CD4-positive, alpha-beta T cell treated with Interleukin-15 for 4 hours (primary cell): ENCODE measurements around the gene CHST3.
"Not testable (repeated sequence)": the region's sequence is repeated elsewhere in the genome, so short reads cannot be mapped to it uniquely, and the experiment has no call there.

Source experiments
- DNase-seq: peaks from one replicate; pipeline ENCODE4 v3.0.0-alpha.2; 2020; ENCODE audit warnings: low spot score

Gene CHST3

DNA sequence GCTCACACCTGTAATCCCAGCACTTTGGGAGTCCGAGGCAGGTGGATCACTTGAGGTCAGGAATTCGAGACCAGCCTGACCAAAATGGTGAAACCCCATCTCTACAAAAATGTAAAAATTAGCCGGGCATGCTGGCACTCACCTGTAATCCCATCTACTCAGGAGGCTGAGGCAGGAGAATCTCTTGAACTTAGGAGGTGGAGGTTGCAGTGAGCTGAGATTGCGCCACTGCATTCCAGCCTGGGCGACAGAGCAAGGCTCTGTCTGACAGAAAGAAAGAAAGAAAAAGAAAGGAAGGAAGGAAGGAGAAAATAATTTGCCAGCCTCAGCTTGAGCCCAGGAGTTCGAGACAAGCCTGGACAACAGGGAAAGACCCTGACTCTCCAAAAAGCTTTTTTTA is 24.7 kb downstream of the CHST3 start:
- not testable (repeated sequence) for DNase-seq

DNA sequence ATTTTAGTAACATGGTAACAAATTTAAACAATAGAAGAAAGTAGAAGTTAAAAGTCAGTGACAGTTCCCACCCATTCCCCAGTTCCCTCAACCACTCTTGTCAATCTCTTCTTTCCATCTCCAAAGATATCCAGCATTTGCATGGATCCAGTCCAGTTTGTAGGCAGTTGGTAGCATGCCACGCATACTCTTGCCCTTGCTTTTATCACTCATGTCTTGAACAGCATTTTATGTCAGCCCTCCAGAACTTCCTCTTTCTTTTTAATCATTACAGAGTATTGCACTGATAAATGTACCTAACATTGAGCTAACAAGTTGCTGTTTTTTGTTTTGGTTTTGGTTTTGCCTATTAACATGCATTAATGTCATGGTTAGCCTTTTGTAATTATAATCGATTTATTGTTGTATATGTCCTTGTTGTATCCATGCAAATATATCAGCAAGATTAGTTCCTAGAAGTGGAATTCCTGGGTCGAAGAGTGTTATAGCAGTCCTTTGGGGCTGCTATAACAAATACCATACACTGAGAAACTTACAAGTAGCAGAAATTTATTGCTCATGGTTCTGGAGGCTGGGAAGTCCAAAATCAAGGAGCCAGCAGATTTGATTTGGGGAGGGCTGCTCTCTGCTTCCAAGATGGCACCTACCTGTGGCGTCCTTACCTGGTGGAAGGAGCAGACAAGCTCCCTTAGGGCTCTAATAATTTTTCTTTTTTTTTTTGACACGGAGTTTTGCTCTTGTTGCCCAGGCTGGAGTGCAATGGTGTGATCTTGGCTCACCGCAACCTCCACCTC is 25.7 kb downstream of the CHST3 start:
- DNase-seq = no peak

DNA sequence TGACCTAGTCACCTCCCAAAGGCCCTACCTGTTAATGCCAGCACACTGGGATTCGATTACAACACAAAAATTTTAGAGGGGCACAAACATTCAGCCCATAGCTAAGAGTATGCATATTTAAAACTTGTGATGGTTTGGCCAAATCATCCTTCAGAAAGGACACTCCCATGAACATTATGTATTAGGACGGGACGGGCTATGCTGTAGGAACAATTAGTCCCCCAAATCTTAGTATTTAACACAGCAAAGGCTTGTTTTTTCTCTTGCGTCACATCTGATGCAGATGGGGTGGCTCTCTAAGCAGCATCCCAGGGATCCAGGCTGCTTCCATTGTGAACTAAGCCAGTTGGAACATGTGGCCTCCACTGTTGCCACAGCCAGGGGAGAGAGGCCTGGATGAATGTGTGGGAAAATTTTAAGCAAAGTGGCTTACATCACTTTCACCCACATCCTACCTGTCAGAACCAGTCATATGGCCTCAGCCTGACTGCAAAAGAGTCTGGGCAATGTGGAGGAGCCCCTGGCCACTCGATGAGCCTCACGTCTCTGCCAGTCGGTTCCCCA is 26.6 kb downstream of the CHST3 start:
- DNase-seq = no peak

DNA sequence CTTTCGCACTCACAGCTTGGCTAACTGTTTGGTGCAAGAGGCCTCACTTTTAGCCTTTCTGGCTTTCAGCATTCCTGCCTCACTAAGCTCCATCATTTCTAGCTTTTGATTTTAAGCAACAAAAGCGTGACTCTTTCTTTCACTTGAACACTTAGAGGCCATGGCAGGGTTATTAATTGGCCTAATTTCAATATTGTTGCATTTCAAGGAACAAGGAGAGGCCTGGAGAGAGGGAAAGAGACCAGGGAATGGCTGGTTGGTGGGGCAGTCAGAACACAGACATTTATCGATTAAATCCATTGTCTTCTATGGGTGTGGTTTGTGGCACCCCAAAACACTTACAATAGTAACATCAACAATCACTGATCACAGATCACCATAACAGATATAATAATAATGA is 31.3 kb downstream of the CHST3 start:
- DNase-seq = no peak

DNA sequence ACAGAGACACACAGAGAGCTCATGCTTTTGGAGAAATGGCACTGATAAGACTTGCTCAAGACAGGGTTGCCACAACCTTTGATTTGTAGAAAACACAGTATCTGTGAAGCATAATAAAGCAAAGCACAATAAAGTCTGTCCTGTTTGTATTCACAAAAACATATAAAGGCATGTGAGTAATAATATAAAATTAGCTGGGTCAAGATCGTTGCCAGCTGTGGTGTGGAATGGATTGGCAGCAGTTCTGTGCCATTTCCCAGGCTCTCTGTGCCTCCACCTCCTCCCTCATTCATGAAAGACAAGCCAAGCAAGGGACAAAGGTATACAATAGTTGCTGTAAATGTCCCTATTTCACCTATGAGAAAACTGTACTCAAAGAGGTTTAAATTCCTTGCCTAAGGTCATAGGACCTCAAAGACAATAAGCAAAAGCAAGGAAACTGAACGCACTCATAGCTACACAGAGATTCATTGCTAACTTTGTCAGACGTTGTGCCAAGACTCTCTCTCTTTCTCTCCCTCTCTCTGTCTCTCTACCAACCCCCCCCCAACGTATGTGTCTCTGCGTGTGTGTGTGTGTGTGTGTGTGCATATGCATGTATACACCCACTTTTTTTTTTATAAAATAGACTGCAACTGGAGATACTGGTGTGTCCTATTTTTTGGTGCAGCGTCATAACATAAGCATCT is 31.8 kb downstream of the CHST3 start:
- no peak for DNase-seq

DNA sequence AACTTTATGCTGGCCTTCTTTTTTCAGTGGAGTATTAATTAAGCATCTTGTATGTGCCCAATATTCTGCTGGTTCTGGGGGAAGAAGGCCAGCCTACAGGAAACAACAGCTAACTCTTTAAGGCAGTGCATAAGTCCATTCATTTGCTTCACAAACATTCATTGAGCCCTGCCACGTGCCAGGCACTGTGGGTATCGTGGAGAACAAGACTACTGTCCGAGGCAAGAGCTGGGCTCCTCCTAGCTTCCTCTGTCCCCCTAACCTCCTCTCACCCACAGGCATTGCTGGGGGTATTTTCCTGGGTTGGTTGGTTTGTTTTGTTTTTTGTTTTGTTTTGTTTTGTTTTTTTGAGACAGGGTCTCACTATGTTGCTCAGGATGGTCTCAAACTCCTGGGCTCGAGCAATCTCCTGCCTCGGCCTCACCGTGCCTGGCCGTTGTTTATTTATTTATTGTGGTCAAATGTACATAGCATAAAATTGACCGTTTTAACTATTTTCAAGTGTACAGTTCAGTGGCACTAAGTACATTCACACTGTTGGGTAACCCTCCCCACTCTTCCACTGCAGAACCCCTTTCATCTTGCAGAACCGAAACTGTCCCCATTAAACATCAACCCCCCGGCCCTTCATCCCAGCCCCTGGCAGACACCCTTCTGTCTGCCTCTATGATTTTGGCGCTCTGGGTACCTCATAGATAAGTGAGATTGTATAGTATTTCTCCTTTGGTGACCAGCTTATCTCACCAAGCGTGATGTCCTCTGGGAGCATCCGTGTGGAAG is 32.6 kb downstream of the CHST3 start:
- DNase-seq = no peak

DNA sequence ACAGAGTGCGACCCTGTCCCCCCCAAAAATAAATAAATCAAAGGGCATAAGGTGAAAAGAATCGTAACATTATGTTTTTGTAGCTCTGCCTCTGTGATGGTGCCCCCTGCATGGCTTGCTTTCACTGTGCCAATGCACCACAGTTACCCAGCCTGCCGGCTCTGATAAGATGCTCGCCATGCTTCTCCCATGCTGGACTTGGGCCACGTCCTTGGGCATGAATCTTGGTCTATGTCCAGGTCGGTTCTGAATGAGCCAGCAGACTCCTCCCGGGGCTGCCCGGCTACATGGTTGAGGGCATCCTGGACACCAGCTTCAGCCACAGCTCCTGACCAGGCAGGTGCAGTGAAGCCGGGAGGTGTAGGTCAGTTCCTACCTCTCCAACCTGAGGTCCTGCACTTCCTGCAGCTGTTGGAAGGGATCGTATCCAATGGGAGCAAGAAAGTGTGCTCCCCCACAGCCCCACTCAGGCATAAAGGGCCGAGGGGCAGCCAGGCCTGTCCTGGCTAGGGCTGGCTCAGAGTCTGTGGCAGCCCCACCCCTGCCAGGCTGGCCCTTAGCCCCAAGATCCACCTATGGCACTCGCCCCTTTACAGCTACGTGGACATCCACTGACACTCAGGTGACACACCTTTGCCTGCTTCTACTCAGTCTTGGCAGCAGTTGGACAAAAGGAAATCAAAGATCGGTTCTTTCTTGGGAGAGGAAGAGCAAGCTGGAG is 34.1 kb downstream of the CHST3 start:
- DNase-seq = no peak

DNA sequence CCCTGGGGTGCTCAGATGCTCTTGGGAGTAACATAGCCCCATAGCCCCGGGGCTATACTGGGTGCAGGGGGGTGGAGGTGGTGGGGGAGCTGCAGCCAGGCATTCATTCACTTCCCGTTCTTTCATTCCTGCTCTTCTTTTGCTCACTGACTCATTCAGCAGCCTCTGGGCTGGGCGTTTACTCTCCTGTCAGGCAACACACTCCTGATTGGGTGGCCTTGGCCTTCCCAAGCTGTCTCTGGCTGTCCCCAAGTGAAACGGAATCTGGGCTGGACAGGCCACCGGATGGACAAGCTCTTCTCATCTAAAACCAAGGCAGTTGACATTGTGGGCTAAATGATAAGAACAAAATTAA is 34.6 kb downstream of the CHST3 start:
- DNase-seq = no peak

DNA sequence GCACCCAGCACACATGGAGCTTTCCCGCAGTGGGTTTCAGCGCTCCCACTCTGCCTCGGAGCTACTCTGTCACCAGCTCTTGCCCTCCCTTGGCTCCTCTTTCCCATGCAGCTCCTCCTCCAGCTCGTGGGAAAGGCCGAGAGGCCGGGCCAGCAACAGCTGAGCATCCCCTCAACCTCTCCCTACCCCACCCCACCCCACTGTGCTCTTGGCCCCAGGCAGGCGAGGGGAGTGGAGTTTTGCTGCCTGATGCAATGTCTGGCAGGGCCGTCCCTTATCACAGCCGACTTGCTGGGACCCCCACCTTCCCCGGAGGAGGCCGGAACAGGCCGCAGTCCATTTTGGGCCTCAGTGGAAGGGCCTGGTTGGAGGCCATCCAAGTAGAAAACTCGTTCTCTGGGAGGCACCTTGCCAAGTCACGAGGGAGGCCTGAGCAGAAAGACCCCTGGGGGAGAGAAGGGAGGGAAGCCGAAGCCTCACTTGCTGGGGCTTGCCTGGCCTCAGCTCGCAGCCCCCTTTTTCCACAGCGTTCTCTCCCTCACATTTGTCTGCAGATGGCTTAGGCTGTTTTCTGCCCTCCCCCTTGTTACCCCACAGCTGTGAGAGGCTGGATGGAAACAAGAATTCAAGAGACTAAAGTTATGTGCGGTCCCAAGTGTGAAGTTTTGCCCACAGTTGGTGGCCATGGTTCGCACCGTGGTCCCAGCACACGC is 35.3 kb downstream of the CHST3 start:
- no peak for DNase-seq

DNA sequence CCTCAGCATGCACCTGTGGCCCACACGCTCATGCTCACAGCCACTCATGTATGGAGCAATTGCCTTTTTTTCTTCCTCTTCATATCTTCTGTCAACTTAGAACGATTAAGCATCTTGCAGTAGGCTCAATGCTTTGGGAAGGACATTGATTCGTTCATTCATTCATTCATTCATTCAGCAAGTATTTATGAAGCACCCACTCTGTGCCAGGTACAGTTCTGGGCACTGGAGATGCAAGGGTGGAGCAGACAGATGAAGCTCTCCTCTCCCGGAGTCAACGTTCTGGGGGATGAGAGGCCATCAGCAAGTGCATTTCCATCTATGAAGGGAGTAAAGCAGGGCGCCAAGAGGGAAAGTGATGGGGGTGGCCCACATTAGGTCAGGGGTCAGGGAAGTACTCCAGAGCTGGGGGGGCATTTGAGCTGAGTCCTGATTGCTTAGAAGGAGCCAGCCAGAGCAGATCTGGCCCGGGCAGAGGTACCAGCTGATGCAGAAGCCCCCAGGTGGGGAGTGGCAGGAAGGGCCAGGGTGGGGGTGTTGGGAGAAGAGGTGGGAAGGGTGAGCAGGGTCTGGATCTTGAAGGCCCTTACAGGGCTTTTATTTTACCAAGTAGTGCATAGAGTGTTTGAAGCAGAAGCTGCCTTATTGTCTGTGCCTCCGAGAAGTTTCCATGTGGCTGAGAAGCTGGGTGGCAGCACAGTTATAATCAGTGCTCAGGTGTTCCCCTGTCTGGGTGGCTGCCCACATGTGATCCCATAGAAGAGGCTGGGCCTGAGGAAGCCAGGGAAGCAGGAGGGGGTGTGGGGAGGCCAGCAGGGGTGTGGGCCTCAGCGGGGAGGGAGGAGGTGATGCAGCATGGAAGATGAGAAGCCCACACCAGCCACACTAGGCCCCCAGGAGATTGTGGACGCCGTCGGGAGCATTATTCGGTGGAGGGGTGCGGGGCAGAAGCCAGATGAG is 36.2 kb downstream of the CHST3 start:
- no peak for DNase-seq

DNA sequence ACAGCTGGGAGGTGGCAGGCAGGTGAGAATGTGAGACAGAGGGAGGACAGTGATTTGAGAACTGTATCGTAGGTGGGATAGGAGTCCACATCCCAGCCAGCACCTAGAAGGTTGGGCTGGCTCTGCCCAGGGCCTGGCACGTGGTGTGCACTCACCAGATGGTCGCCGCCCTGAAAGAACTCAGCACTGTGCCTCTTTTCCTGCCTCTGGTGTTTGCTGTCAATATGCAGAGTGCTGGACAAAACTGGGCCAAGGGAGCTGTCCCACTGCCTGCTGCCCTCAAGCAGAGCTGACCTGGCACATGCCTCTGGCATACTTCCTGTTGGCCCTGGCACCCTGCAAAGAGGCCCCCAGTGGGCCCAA is 36.8 kb downstream of the CHST3 start:
- no peak for DNase-seq

DNA sequence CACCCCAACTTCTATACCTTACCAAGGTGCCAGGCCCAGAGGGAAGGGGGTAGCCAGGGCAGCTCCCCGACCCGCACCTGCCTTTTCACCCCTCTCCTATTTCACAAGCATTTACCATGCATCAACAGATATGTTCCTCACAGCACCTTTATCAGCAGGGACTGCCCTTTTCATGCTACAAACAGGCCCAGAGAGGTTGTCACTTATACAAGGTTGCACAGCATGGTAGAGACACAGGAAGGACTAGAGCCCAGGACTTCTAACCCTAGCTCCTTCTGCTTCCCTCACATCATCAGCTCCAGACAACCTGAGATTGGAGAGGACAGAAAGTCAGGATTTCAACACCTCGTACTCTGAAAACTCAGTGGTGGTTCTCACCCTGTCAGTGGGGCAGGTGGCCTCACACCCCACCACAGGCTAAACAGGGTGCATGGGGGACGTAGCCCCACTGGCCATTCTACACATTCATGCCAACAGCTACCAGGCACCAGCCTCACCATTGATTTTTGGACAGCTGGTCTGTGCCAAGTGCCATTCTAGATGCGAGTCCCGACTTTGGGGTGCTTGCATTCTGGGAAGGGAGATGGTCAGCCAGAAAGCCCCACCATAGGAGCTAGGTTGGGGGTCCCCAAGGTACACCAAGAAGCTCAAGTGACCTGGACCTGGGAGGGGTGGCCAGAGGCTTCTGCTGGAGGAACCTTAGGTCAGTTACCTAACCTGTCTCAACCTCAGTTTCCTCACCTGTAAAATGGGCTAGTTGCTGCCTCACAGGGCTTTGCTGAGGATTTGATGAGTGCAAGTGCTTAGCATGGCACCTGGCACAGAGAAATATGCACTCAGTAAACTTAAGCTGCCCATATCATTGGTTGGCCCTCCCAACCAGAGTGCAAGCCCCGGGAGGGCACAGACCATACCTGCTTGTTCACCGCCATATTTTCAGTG is 38.4 kb downstream of the CHST3 start:
- DNase-seq = no peak

DNA sequence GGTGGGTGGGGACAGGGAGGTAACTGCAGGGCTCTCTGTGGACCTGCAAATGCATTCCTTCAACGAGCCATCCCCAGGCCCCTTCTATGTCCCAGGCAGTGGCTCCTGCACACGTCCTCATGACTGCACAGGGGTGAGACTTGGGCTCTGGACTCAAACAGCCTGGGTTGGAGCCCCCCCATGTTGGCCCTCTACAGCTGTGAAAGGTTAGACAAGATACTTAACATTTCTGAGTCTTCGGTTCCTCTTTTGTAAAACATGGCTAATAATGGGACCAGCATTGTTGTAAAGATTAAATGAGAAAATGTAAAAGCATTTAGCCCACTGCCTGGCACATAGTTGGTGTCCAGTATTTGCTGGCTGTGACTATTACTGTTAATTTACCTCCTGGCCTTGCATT is 41.8 kb downstream of the CHST3 start:
- DNase-seq = no peak

DNA sequence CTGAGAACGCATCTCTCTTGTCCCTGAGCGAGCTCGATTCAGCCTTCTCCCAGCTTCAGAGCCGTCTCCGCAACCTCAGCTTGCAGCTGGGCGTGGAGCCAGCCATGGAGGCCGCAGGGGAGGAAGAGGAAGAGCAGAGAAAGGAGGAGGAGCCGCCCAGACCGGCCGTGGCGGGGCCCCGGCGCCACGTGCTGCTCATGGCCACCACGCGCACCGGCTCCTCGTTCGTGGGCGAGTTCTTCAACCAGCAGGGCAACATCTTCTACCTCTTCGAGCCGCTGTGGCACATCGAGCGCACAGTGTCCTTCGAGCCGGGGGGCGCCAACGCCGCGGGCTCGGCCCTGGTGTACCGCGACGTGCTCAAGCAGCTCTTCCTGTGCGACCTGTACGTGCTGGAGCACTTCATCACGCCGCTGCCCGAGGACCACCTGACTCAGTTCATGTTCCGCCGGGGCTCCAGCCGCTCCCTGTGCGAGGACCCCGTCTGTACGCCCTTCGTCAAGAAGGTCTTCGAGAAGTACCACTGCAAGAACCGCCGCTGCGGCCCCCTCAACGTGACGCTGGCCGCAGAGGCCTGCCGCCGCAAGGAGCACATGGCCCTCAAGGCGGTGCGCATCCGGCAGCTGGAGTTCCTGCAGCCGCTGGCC is 43.2 kb downstream of the CHST3 start:
- no peak for DNase-seq

DNA sequence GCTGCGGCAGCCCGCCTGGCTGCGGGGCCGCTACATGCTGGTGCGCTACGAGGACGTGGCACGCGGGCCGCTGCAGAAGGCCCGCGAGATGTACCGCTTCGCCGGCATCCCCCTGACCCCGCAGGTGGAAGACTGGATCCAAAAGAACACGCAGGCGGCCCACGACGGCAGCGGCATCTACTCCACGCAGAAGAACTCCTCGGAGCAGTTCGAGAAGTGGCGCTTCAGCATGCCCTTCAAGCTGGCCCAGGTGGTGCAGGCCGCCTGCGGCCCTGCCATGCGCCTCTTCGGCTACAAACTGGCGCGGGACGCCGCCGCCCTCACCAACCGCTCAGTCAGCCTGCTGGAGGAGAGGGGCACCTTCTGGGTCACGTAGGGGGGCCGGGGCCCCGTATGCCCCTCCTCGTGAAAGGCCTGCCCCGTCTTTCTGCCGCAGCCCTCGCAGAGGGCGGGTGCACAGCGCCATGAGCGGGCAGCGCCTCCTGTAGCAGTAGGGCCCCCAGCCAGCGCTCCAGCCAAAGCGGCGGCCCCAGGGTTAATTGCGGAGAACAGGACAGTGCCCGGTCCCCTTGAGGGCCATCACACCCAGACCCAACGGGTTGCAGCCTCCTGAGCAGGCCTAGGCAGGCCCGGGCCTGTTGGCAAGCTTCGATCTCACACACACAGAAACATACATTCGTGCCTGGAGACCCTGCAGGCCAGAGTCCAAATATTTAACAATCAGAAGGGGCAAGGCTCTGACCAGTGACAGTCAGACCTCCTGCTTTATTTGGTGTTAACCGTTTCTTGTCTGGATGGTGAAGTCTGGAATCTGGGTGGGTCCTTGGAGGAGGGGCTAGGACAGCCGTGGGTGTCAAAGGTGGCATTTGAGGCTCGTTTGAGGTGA is 44.1 kb downstream of the CHST3 start:
- no peak for DNase-seq

DNA sequence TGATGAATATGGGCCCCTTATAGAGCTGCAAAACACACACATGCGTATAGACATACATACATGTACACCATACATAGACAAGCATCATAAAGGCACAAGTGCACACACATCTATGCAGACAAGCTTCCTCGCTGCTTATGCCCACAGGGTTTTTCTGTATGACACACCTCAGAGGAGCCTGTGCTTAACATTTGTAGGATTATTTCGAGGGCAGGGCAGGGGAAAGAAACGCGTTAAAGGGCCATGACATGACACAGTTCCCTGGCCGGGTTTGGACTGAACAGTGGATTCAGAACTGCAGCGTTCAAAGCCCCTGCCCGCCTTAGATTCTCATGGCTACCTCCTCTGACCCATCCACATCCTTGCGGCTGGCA is 44.8 kb downstream of the CHST3 start:
- DNase-seq = no peak

DNA sequence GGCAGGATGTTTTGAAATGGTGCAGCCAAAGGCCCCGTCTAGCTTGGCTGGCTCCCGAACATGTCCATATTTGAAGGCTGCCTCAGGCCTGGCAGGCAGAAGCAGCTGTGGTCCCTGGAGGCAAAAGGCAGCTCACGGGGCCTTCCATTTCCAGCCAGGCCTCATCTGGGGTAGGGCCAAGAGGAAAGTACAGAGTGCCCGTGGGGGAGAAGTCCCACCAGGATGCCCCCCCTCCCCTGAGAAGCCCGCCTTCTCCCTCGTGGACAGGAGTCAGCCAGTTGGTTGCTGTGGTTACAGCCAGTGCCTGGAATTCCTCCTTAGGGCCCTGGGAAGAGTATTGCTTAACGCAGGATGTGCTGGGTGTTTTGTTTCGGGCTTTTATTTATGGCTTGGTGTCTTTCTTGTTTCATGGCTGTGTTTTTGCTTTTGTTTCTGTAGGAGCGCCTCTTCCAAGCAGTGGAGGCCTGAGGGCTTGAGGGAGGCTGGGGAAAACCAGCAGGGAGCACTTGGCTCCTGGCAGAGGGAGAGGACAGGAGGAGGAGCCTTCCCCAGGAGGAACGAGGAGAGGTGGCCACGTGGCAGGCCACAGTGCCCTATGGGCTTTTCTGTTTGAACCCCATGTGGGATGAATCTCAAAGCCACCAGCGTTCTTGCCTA is 45.4 kb downstream of the CHST3 start:
- no peak for DNase-seq
